ENCODE data around the gene SRSF6.
"Not testable (repeated sequence)": the region's sequence is repeated elsewhere in the genome, so short reads cannot be mapped to it uniquely, and the experiment has no call there.

SRSF6 gene

DNA sequence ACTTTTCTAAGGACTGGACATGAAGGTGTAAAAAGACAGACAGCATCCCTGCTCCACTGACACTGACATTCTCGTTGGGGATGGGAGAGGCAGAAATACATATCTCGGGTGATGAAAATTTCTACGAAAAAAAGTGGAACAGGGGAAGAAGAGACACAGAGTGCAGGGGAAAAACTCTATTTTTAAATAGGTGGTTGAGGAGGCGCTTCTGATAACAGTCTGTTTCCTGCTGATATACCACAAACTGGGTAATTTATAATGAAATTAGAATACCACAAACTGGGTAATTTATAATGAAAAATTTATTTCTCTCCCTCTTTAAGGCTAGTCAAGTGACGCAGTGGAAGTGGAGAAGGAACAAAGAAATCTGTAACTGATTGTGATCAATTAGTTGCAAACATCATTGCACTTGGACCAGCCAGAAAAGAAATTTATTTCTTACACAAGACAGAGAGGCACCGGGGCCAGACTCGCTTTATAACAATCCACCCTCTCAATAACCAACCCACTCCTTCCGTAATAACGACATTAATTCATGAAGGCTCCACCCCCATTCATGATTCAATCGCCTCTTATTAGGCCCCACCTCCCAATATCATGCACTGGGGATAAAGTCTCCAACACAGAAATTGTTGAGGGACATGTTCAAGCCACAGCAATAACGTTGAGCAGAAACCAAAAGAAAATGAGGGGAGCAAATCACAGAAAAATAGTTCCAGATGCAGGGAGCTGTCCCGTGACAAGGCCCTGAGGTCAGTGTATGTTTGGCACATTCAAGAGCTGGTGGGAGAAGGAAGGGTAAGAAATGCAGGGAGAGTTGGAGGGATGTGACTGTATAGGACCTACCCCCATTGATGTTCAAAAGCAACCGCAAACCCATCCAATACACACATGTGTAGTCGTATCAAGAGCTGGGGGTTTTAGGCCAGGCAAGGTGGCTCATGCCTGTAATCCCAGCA is 6.6 kb upstream of the SRSF6 start:
- DNase-seq = no peak

DNA sequence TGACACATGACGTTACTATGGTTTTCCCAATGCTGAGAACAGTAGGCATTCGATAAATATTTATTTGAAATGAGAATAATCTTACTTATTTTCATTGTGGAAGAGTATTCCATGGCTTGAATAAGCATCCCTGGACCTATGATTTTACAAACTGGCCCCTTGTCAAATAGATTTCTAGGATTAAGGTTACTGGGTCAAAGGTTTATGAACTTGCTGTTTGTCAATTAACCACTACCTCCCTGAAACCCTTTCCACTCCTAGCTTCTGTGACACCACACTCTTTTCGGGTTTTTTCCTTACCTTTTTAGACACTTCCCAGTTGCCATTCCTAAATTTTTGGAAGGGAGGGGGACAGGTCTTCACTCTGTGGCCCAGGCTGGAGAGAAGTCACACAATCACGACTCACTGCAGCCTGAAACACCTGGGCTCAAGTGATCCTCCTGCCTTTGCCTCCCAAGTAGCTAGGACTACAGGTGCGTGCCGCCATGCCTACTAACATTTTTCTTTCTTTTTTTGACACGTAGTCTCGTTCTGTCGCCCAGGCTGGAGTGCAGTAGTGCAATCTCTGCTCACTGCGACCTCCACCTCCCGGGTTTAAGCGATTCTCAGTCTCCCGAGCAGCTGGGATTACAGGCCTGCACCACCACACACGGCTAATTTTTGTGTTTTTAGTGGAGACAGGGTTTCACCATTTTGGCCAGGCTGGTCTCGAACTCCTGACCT is 5.1 kb upstream of the SRSF6 start:
- DNase-seq = no peak

DNA sequence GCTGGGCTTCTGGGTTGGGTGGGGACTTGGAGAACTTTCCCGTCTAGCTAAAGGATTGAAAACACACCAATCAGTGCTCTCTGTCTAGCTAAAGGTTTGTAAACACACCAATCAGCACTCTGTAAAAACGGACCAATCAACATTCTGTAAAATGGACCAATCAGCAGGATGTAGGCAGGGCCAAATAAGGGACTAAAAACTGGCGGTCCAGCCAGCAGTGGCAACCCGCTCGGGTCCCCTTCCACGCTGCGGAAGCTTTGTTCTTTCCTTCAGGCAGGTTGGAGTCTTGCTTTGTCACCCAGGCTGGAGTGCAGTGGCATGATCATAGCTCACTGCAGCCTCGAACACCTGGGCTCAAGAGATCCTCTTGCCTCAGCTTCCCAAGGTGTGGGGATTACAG is 1.4 kb upstream of the SRSF6 start:
- not testable (repeated sequence) for DNase-seq

DNA sequence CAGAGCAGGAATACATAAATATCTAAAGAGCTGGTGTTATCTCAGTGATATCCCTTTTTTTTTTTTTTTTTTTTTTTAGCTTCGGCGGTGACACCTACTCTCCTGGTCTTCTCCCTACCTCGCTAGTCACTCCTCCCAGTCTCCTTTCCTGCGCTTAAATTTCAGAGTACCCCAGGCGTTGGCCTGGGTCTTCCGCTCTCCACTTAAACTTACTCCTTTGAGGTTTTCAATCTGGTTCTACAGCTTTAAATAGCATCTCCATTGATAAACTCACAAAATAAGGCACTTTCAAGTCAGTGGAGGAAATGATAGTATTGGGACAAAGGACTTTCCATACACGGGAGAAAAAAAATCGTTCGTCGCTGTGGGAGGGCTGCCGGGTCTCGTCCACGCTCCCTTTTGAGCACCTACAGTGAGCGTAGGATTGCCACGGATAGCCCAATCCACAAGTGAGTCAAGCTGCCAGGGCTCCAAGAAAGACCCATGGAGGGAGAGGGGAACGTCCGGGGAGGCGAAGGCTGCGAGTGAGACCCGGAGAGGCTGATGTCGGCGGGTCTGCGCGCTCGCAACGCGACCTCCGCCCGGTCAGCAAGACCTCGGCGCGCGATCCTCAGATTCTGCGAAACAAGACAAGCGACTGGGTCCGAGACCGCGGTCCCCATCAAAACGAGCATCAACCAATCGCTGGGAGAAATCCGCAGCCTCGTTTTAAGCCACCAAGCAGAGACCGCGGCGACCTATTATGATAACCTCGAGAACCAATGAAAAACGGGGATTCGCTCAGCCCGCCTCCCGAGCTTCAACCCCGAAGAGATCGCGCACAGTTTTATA is 672 bp upstream of the SRSF6 start:
- peak; percentile 82 to 84 for DNase-seq

DNA sequence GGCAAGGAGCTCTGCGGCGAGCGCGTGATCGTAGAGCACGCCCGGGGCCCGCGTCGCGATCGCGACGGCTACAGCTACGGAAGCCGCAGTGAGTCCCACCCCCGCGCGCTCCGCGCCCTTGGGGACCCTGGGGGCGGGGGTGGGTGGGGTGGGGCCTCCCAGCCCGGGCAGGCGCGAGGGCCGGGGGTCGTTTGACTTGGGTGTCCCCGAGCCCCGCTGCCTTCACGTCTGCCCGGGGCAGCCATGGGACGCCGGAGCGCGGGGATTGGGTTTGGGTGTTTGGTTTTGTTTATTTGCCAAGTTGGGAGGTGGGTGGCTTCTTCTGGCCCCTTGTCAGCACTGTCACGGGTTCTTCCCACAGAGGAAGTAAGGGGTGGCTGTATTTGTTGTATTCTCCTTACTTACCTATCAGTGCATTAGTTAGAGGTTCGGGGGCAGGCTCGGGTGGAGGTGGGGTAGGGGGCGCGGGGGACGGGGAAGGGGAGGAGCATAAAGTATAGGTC is 777 bp downstream of the SRSF6 start:
- DNase-seq = peak; percentile 35 to 70

DNA sequence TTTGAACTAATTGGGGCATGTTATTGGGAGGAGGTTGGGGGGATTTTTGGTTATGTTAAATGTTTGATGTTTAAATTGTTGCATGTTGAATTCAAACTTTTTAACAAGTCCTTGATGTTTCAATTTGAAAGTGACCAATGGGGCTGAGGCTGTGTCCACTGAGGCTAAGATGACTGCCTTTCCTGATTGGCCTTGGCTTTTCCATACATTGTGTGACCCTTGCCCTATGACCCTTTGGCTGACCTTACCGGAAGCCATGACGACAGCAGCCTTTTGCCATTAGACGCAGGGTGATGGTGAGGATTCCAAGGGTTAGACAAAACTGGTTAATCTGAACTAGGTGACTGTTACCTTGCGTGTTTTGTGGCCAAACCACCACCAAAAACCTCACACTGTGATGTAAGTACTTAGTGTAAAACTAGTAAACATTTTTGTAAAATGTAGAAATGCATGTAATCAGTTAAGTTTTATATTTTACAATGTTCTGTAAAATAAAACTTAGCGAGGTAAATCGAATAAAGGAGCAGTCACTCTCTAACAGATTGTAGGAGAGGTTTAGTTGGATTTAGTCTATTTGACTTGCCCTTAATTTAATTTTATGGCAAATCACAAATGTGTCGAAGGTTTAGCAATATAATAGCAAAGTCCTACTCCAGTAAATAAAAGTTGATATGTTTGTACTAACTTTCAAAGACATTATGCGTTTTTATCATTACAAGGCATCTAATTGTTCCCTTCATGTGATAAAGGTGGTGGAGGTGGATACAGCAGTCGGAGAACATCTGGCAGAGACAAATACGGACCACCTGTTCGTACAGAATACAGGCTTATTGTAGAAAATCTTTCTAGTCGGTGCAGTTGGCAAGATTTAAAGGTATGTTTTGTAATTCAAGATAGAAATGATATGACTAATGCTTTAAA is 1.6 kb downstream of the SRSF6 start:
- peak; percentile 18 to 25 for DNase-seq

DNA sequence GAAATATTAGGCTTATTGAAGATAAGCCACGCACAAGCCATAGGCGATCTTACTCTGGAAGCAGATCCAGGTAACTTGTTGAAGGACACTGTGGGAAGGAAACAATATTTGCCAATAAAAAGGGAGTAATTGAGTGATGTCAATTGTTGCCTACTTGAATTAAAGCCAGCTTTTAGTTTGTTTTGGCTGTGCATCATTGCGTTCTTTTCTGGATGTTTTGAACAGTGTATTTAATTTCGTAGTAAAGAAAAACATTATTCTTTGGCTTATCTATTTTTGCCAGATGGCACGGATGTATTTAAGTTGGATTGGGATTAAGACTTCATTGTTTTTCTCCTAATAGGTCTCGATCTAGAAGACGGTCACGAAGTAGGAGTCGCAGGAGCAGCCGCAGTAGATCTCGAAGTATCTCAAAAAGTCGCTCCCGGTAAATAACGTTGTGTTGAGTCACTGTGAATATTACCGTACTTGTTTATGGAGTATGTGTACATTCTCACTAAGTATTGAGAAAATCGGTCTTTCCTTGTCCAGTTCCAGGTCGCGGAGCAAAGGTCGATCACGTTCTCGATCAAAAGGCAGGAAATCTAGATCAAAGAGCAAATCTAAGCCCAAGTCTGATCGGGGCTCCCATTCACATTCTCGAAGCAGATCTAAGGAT is 2.6 kb downstream of the SRSF6 start:
- DNase-seq = no peak

DNA sequence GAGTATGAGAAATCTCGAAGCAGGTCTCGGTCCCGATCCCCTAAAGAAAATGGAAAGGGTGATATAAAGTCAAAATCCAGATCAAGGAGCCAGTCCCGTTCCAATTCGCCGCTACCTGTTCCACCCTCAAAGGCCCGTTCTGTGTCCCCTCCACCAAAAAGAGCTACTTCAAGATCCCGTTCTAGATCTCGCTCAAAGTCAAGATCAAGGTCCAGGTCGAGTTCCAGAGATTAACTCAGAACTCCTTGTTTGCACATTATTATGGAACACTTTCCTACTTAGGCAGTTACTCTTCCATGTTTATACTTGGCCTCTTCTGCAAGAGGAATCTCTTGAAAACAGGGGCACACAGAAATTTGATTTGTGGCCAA is 3.1 kb downstream of the SRSF6 start:
- DNase-seq = no peak

DNA sequence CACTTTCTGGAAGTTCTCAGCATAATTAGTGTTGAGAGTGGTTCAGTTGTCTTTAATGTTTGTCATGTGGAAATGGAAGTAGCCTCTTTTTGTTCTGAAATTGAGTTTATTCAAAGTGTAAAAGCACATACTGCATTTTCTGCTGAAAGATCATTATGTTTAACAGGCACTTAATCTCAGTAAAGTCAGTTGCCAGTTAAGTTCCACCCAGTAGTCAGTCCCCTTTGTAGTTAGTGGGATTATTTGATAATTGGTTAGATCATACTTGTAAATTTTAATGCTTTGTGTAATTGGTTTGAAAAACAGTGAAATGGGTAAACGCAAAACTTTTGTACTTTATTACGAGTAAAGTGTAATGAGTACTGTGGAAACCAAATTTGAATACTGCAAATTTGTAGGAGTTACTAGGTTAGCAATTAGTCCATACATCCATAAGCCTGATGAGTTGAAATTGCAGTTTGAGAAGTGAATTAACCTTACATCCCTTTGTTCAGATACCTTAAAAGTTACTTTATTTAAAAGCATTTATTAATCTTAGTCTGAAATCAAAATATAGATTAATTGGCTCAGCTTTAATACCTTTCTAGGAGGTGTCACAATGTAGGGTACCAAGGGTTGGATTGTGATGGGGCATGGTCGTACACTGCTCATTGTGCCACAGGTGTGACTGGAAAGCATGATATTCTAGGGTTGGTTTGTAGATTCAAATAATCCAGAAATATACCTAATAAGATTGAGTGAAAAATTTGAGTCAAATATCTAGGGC is 4.4 kb downstream of the SRSF6 start:
- DNase-seq = no peak

DNA sequence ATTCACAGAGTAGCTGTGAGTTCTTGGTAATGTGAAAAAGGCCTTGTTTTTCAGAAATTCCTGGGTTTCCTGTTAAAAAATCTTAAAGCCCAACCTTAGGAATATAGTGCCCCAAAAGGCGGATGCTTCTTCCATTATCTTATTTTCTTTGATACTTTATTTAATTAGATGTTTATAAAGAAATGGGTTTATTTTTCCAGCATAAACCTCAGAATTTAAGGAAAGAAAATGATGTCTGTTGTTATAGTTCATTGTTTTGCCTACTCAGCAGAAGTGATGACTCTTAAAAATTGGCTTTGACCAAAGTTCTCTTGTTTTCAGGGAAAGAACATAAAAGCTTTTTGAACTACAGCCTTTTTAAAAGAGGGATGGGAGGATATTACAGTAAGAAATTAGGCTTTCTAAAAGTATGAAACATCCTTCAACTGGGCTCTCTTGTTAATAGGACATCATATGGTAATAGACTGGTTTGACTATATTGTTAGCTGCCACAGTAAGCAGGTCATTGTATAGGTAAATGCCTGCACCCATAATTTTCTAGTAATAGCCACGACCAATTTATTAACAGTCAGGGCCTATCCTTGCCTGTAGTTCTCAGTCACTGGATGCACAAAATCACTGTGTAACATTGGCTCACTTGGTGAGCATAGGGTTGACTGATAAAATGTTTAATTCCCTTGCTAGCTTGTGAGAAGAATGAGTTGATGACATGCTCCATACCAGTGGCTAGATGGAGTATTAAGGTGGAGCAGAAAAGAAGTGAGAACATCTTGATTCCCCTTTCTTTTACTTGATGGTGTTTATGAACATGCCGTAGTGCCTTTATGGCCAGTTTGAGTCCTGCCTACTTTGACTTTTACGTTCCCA is 5.2 kb downstream of the SRSF6 start:
- DNase-seq = no peak

DNA sequence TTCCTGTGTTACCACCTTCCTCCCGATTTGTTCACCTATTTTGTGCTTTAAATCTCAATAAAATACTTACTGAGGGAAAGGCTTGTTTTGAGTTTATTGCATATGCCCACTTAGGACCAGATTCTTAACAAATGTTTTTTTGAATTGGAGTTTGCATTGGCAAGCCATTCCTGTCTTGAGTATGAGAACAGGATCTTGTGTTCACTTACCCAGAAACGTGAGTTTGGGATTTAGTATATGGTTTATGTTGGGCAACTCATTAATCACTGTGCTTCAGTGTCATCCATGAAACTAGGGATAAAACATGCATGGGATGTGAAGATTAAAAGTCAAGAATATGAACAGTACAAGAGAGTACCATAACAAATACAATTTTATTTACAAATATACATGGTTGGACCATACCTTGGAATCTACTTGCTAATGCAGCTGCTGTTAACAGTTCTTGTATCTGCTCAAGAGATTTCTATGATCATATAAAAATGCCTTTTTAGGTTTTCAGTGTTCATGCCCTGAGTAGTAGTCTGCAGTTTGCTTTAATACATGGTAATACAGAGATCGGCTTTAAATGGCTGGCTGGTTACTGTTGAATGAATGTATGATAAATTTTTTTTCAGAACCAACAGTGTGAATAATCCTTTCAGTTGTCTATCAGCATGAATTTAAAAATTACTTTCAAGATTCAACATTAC is 6.0 kb downstream of the SRSF6 start:
- no peak for DNase-seq

DNA sequence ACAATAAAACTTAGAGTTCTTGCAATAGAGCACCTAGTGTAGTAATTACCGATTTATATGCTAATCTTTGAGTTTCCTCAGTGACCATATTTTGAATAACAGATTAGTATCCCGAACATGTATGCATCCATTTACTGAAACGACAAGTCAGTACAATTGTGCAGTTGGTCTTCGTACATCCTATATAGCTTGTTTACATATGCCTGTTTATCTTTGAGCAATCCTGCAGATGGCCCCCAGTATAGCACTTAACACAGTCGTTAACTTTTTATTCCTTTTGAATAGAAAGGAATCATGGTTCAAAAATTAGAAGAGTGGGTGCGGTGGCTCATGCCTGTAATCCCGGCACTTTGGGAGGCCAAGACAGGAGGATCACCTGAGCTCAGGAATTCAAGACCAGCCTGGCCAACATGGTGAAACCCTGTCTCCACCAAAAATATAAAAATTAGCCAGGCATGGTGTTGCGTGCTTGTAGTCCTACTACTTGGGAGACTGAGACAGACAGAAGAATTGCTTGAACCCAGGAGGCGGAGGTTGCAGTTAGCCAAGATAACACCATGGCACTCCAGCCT is 6.6 kb downstream of the SRSF6 start:
- no peak for DNase-seq

DNA sequence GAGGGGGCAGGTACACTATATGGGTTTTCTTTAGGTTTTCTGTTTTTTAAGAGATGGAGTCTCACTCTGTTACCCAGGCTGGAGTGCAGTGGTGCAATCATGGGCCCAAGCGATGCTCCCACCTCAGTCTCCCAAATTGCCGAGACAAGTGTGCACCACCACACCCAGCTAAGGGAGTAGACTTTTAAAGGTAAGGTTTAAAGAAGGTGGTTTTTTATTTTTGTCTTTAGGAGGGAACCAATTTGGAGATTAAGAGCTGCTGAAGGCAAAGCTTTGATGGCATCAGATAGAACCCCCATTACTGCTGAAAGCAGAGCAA is 7.9 kb downstream of the SRSF6 start:
- no peak for DNase-seq

DNA sequence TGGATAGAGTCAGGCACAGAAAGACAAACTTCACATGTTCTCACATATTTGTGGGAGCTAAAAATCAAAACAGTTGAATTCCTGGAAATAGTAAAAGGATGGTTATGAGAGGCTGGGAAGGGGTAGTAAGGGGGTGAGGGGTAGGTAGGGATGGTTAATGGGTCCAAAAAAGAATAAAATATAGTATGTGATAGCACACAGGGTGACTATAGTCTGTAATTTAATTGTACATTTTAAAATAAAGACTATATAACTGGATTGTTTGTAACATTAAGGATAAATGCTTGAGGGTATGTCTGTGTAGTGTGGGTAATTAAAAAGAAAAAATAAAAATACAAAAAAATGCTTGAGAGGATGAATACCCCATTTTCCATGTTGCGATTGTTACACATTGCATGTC is 9.9 kb downstream of the SRSF6 start:
- no peak for DNase-seq

DNA sequence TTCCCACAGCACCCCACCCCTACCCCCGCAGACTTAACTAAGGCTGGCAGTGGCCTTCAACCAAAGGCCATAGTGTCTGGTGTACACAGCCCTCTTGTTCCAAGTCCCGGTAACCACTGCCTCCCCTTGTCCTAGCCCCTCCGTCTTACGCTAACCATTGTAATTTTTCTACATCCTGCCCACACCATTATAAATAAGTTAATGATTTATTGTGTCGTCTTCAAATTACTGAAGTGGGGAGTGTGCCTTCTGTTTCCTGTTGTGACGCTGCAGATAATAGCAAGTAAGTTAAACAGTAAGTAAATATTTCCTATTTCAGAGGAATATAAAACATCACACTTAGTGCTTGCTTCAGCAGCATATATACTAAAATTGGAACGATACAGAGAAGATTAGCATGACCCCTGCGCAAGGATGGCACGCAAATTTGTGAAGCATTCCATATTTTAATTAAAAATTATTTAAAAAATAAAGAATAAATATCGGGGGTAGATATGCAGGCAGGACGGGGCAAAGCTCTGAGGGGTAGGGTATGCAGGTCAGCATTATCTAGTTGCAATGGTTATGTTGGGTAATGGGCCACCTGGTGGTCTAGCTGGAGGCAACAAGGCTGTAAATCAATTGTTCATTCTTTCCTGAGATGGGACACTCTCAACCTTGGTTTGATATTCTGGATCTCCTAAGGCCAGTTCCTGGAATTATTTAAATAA is 15.1 kb downstream of the SRSF6 start:
- no peak for DNase-seq

DNA sequence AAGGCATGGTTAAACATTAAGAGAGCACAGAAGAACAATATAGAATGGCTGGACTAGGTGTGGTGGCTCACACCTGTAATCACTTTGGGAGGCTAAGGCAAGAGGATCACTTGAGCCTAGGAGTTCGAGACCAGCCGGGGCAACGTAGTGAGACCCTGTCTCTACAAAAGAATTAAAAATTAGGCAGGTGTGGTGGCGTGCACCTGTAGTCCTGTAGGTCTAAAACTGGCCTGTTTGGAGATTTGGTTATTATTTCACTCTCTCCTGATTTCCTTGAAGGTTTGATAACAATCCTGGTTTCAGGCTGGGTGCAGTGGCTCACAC is 15.6 kb downstream of the SRSF6 start:
- no peak for DNase-seq

DNA sequence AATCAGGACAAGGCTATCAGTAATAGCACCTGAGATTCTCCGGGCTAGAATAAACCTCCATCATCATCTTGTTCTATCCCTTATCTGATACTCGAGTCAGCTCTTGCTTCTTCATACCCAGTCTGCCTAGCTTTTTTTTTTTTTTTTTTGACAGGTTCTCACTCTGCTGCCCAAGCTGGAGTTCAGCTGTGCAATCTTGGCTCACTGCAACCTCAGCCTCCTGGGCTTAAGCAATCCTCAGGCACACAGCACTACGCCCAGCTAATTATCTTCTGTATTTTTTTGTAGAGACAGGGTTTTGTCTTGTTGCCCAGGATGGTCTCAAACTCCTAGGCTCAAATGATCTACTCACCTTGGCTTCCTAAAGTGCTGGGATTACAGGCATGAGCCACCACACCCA is 19.5 kb downstream of the SRSF6 start:
- DNase-seq = no peak

DNA sequence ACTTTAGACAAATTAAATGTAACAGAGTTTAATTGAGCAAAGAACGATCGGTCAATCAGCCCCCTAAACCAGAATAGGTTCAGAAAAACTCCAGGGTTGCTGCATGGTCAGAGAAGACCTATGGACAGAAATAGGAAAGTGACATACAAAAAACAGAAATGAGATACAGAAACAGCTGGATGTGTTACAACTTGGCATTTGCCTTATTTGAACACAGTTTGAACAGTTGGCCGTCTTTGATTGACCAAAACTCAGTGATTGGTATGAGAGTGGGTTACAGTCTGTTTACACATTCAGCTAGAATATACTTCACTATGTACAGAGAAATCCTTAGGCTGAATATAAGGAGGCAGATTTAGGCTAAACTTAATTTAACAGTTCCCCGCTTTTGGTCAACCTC is 19.9 kb downstream of the SRSF6 start:
- no peak for DNase-seq
